Activated CD8-positive, alpha-beta memory T cell treated with anti-CD3 and anti-CD28 coated beads, Interleukin-2, amount 50 U/mL, for 1 hour (primary cell): ENCODE results near the gene GPR82.
"Not testable (repeated sequence)": the region's sequence is repeated elsewhere in the genome, so short reads cannot be mapped to it uniquely, and the experiment has no call there.

Experiments
- DNase-seq: peaks from one replicate; pipeline ENCODE4 v3.0.0-alpha.2; 2020; ENCODE audit errors: extremely low read depth

GPR82 gene, protein sequence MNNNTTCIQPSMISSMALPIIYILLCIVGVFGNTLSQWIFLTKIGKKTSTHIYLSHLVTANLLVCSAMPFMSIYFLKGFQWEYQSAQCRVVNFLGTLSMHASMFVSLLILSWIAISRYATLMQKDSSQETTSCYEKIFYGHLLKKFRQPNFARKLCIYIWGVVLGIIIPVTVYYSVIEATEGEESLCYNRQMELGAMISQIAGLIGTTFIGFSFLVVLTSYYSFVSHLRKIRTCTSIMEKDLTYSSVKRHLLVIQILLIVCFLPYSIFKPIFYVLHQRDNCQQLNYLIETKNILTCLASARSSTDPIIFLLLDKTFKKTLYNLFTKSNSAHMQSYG

GRCh38 chrX:41723826-41724225 lies at the start of gene GPR82:
Gene GPR82 (plus strand): TSS chrX:41724181. CDS start chrX:41727027, 2,846 bp downstream.
- DNase-seq = no peak

DNA sequence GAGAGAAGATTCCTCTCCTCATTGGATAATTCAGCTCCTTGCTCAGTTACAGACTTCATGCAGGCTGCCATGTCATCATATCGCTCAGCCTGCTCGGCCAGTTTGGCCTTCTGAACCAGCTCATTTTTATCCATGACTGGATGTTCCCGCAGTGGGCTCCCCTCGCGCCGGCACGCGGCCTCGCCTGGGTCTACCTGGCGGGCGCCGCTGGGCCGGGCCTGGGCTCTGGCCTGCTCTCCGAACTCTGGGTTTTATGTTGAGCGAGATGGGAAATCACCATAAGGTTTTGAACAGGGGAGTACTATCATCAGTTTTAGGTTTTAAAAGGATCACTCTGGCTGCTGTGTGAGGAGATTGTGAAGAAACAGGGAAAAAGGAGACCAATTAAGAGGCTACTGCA lies 47.6 kb upstream of the GPR82 start:
- not testable (repeated sequence) for DNase-seq

- no peak for DNase-seq
Measured at GRCh38 chrX:41677183-41678060, 46.6 kb upstream of the GPR82 start.

GRCh38 chrX:41684138-41684537 lies 39.8 kb upstream of the GPR82 start:
- DNase-seq = no peak

GRCh38 chrX:41684940-41685339 lies 39.0 kb upstream of the GPR82 start:
- DNase-seq = no peak

DNA sequence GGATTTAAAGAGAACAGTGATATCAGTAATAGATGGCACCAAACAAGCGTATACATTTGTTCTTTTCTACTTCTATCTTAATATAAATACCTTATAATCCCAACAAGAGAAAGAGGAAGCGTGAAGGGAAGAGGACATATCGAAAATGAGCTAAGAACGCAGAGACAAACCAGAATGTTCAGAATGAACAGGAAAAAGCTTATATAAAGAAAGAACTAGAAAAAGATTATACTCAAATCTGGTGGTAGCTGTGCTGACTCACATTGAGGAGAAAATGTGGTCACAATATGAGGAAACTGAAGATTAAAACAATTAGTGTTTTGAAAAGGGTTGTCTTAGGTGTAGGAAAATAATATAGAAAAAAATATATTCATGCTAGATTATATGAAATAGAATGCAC lies 37.2 kb upstream of the GPR82 start:
- DNase-seq = no peak

DNA sequence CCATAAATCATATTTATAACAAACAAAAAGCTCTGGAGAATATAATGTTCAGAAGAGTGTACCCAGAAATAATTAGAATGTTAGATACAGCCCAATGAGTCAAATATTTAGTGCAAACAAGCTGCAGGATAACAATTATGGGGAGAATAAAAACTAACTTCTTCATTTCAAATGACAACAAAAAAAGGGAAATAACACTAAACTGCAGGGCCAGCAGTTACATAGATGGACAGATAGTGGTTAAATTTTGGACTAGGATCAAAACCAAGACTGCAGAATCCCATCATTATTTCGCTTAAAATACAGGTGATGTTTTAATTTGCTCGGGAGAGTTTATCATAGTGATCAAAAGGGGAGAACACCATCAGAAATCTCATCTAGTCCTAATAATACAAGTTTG lies 35.8 kb upstream of the GPR82 start:
- no peak for DNase-seq

GRCh38 chrX:41688835-41689234 lies 35.1 kb upstream of the GPR82 start, which contains the start of gene GPR34:
Gene GPR34 (plus strand): TSS chrX:41688973. CDS start chrX:41695634, 6,661 bp downstream.
- DNase-seq = no peak

- DNase-seq = no peak
Measured at GRCh38 chrX:41689711-41690110, 34.3 kb upstream of the GPR82 start.

DNA sequence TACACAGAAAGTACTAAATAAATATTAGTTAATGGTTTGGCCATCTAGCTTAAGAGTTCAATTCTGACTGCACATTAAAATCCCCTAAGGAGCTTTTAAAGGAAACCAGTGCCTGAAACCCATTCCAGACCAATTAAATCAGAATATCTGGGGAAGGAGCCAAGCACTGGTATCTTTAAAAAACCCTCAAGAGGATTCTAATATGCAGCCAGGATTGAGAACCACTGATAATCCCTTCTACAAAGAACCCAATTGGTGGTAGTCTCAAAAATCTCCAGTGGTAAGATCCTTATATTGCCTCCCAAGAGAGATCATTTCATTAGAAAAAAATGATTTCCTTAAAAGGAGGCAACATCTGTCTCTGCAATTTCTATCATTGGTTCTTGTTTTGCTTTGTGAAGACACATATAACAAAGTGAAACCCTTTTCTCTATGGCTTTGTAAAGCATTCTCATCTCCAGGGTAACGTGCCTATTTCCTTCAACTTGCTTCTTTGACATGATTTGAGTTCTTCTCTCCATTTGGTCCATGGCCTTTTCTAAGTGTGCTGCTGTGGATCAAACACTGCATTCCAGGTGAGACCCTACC lies 31.7 kb upstream of the GPR82 start:
- DNase-seq = no peak

DNA sequence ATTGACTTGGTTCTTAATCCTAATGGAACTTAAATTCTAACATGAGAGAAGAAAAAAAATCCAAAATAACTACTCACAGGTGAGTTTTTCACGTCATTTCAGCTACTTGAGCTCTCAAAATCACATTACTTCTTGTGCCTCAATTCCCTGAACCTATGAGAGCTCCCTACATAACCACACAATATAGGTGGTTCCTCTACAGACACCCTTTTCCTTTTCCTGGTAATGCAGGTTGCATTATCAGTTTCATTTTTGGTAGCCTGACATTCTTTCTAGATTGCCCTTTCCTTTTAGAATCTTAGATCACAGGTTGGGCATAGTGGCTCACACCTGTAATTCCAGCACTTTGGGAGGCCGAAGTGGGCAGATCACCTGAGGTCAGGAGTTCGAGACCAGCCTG lies 31.0 kb upstream of the GPR82 start:
- DNase-seq = no peak

DNA sequence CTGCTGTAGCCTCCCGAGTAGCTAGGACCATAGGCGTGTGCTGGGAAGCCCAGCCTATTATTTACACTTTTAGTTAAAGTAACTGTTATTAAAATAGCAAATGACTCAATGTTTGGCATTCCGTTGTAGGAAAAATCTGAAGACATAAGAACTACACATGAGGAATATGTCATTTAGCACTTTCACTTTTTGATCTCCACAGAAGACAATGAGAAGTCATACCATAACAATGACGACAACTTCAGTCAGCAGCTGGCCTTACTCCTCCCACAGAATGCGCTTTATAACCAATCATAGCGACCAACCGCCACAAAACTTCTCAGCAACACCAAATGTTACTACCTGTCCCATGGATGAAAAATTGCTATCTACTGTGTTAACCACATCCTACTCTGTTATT lies 28.6 kb upstream of the GPR82 start:
- DNase-seq = no peak

DNA sequence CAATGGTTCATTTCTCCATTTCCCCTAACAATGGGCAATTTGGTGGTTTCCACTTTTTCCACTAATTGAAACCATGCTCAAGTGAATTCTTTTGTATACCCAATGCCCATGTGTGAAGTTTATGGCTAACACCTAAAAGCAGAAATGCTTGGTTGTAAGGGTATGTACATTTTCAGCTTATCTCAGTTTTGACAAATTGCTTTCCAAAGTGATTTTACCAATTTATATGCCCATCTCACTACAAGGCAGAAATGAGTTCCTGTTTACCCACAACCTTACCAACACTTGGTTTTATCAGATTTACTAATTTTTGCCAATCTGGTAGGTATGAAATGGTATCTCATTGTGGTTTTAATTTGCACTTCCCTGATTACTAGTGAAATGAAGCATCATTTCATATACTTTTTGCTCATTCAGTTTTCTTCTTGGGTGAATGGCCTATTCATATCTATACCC lies 20.4 kb upstream of the GPR82 start:
- DNase-seq = no peak

DNA sequence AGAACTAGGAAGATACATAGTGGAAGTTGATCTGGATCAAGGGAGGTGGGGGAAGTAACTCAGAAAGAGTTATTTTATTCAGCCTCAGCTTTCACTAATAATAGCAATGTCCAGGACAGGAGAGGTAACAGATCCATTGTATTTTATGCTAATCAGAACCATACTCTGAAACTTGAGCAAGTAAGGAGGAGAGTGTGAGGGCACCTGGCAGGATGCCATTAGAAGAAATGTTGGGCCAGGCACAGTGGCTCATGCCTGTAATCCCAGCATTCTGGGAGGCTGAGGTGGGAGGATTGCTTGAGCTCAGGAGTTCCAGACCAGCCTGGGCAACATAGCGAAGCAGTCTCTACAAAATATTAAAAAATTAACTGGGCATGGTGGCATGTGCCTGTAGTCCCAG lies 18.9 kb upstream of the GPR82 start:
- DNase-seq = no peak

GRCh38 chrX:41705680-41706374 lies 18.2 kb upstream of the GPR82 start:
- no peak for DNase-seq

GRCh38 chrX:41707218-41707617 lies 16.8 kb upstream of the GPR82 start:
- no peak for DNase-seq

GRCh38 chrX:41708486-41708885 lies 15.5 kb upstream of the GPR82 start:
- DNase-seq = no peak

DNA sequence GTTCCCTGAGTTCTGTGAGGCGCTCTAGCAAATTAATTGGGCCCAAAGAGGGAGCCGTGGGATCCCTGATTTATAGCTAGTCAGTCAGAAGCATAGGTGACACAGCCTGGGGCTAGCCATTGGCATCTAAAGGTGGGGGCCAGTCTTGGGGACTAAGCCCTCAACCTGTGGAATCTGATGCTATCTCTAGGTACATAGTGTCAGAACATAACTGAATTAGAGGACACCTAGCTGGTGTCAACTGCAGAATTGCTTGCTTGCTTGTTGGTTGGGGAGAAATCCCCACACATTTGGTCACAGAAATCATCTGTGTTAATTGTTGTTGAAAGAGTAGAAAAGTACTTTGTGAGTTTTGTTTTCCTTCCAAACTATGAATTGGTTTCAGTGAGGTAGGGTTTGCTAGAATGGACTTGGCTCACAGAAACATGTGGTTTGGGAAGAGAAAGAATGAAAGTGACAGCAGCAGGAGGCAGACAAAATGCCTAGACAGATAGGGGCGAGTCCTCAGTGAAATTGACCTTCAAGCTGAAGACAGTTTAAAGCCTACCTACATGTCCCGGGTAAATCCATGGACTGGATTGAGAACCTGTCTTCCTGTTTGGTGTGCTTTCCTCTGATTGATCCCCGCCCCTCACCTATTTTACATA lies 12.8 kb upstream of the GPR82 start:
- DNase-seq = no peak

- no peak for DNase-seq
Measured at GRCh38 chrX:41716222-41716621, 7.8 kb upstream of the GPR82 start.

DNA sequence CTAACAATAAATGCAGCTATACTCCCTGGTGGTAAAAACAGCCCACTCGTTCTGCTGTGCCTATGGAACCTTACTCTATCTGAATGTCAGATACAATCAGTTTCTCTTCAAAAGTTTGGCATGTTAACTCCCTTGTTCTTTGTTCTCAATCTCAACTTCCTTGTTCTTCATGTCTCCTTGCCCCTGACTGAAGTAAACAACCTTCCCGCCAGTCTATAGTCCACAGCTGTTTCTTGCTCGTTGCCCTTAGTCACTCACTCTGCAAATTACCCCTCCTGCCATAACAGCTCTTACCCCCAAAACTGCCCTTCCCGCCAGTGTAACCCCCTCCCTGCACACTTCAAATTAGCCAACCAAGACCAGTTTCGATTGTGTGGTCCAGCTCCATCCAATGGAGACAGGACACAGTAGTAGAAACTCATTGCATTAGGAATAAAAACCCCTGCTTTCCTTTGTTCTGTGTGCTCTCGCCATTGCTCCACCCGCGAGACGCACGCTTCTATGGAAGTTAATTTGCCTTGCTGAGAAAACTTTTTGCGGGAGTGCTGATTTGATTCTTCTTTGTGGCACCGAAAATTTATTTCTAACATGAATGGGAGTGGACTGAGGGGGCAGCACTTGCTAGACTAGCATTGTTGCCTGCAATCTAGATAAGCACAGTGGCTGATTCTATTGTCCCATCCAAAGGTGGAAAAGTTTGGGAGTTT lies 7.1 kb upstream of the GPR82 start:
- DNase-seq = no peak
